Peyer's patch (tissue), 4 donors: Measurements from ENCODE around the gene IQCN.

ENCODE experiments used
- CTCF ChIP-seq, 6 experiments: fragments of 450-650 bp in 4 of 6; fragments of 200-600 bp in 2 of 6; sonication (generic) in 1 of 6; IDR thresholded peaks; one replicate each; pipeline ENCODE4 v1.5.1; 2017 to 2019; ENCODE audit warnings: antibody characterized with exemption in 6 of 6, mild to moderate bottlenecking in 3 of 6, moderate library complexity in 1 of 6
- POLR2A ChIP-seq, 2 donors: fragments of 450-650 bp; IDR thresholded peaks; one replicate each; pipeline ENCODE4 v1.5.1; 2017; ENCODE audit warnings: antibody characterized with exemption in 2 of 2, mild to moderate bottlenecking in 2 of 2, moderate library complexity in 2 of 2

DNA sequence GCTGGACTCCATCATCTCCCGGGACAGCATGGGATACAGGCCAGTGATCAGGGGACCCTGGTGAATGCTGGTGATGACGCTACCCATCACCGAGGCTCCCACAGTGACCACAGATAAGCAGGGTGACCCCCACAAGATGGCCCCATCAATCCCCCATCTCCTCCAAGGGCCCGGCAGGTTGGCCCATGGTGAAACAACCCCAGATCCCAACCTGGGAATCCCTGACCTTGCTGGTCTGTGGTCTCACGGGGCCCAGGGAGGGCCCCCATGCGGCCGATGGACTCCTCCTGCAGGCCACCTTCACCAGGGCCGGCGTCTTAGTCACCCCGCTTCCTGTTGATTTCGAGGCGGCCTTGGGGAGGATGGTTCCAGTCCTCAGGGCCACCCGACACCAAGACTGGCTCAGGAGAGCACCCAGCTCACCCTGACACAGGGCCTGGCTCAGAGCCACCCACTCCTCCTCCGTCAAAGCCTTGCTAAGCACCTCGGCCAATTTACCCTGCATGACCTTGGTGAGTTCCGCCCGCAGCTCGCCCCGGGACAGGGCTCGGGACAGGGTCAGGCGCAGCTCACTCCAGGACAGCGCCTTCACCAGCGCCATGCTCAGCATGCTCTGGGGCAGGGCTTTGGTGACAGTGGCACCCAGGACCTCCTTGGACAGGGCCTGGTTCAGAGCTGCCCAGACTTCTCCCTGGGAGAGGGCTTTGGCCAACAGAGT lies 10.0 kb downstream of the IQCN start:
- TF ChIP-seq POLR2A (IDR thresholded peaks at IDR 0.05): no peak
- TF ChIP-seq CTCF (IDR thresholded peaks at IDR 0.05): no peak
